Neural crest cell (in vitro differentiated cells): ENCODE data around the gene ROBO2. TPM values are rescaled to one million over a fixed set of nuclear protein-coding genes. Genes with fewer than 3 reads are reported as not detected.

ENCODE experiments used
- DNase-seq: peaks from one replicate; pipeline ENCODE4 v3.0.0; 2021; ENCODE audit warnings: low read depth, mixed read lengths, low spot score
- H3K27ac Mint-ChIP-seq: one replicate; pipeline ENCODE4 v1.8.0; 2021; ENCODE audit warnings: mild to moderate bottlenecking, mixed read lengths; ENCODE audit not compliant: unreplicated experiment
- H3K27me3 Mint-ChIP-seq: 2 replicates; pipeline ENCODE4 v1.8.0; 2021; ENCODE audit warnings: low read depth, mild to moderate bottlenecking, mixed read lengths
- H3K36me3 Mint-ChIP-seq: 2 replicates; pipeline ENCODE4 v1.8.0; 2021; ENCODE audit warnings: low read depth, mild to moderate bottlenecking, mixed read lengths
- H3K4me1 Mint-ChIP-seq: 2 replicates; pipeline ENCODE4 v1.8.0; 2021; ENCODE audit warnings: mixed read lengths
- H3K4me3 Mint-ChIP-seq: one replicate; pipeline ENCODE4 v1.8.0; 2021; ENCODE audit warnings: mild to moderate bottlenecking, mixed read lengths
- H3K9me3 Mint-ChIP-seq: 2 replicates; pipeline ENCODE4 v1.8.0; 2021; ENCODE audit warnings: mixed read lengths
- CTCF ChIP-seq: fragments of 200-600 bp; sonication (generic); conservative IDR thresholded peaks from 2 replicates; pipeline ENCODE4 v1.5.0; 2021; ENCODE audit warnings: antibody characterized with exemption, mild to moderate bottlenecking
- total RNA-seq: library from RNA; stranded (reverse); gene quantifications from 2 replicates; pipeline ENCODE4 v1.2.1, GENCODE V29; 2021

ROBO2 gene
- total RNA-seq, 1 donor from 2014 or later: 27.9 TPM

- Mint-ChIP-seq H3K36me3 (peaks cover 2% of the 10 kb centered on the region), H3K27ac (no peak overlapping the region), H3K4me1 (peaks cover 8% of the 10 kb centered on the region), H3K27me3 (no peaks in the 10 kb centered on the region), H3K4me3 (no peak overlapping the region), H3K9me3 (no peaks in the 10 kb centered on the region)
- TF ChIP-seq CTCF: no peak
- DNase-seq: no peak
Observed at GRCh38 chr3:77169823-77170222, 129.9 kb downstream of the ROBO2 start.

GRCh38 chr3:77171026-77171425 lies 131.1 kb downstream of the ROBO2 start:
- Mint-ChIP-seq H3K36me3 (peaks cover 2% of the 10 kb centered on the region), H3K9me3 (no peaks in the 10 kb centered on the region), H3K4me1 (peaks cover 8% of the 10 kb centered on the region), H3K4me3 (no peak overlapping the region), H3K27ac (no peak overlapping the region), H3K27me3 (no peaks in the 10 kb centered on the region)
- no peak for DNase-seq
- TF ChIP-seq CTCF: no peak

- DNase-seq: no peak
- no peak for TF ChIP-seq CTCF
- no peaks in the 10 kb centered on the region for H3K4me1 Mint-ChIP-seq
Observed at GRCh38 chr3:77179762-77180161, 139.9 kb downstream of the ROBO2 start.

GRCh38 chr3:77182341-77182740 lies 142.4 kb downstream of the ROBO2 start:
- H3K27me3 Mint-ChIP-seq: no peaks in the 10 kb centered on the region
- no peak overlapping the region for H3K27ac Mint-ChIP-seq
- H3K36me3 Mint-ChIP-seq: no peaks in the 10 kb centered on the region
- H3K4me3 Mint-ChIP-seq: no peak overlapping the region
- H3K9me3 Mint-ChIP-seq: no peaks in the 10 kb centered on the region
- no peak for DNase-seq
- TF ChIP-seq CTCF: no peak
- H3K4me1 Mint-ChIP-seq: peaks cover 5% of the 10 kb centered on the region

More at GRCh38 chr3:77179762-77180161, 139.9 kb downstream of the ROBO2 start:
- H3K36me3 Mint-ChIP-seq: no peaks in the 10 kb centered on the region
- no peaks in the 10 kb centered on the region for H3K27me3 Mint-ChIP-seq
- no peak overlapping the region for H3K27ac Mint-ChIP-seq
- no peak overlapping the region for H3K4me3 Mint-ChIP-seq
- no peaks in the 10 kb centered on the region for H3K9me3 Mint-ChIP-seq

- Mint-ChIP-seq H3K27ac (no peak overlapping the region), H3K4me3 (no peak overlapping the region), H3K27me3 (no peaks in the 10 kb centered on the region), H3K36me3 (no peaks in the 10 kb centered on the region), H3K4me1 (peaks cover 5% of the 10 kb centered on the region), H3K9me3 (no peaks in the 10 kb centered on the region)
- no peak for TF ChIP-seq CTCF
- no peak for DNase-seq
Observed at GRCh38 chr3:77186319-77186718, 146.4 kb downstream of the ROBO2 start.

GRCh38 chr3:77186728-77187127 lies 146.8 kb downstream of the ROBO2 start:
- no peak overlapping the region for H3K27ac Mint-ChIP-seq
- no peaks in the 10 kb centered on the region for H3K9me3 Mint-ChIP-seq
- DNase-seq: no peak
- no peaks in the 10 kb centered on the region for H3K27me3 Mint-ChIP-seq
- H3K36me3 Mint-ChIP-seq: no peaks in the 10 kb centered on the region
- H3K4me3 Mint-ChIP-seq: no peak overlapping the region
- H3K4me1 Mint-ChIP-seq: peaks cover 5% of the 10 kb centered on the region
- no peak for TF ChIP-seq CTCF
